GM20431 (cell line): ENCODE measurements around the gene UFC1.
"Not testable (repeated sequence)": the region's sequence is repeated elsewhere in the genome, so short reads cannot be mapped to it uniquely, and the experiment has no call there.

Experiments
- in situ Hi-C: fragments of 300-500 bp; cut with MseI, MboI; formaldehyde crosslinking; loops from one replicate; pipeline ENCODE4 v1.15.0; 2020; ENCODE audit warnings: low sequenced_read_pairs; ENCODE audit not compliant: unreplicated experiment

Gene UFC1

DNA sequence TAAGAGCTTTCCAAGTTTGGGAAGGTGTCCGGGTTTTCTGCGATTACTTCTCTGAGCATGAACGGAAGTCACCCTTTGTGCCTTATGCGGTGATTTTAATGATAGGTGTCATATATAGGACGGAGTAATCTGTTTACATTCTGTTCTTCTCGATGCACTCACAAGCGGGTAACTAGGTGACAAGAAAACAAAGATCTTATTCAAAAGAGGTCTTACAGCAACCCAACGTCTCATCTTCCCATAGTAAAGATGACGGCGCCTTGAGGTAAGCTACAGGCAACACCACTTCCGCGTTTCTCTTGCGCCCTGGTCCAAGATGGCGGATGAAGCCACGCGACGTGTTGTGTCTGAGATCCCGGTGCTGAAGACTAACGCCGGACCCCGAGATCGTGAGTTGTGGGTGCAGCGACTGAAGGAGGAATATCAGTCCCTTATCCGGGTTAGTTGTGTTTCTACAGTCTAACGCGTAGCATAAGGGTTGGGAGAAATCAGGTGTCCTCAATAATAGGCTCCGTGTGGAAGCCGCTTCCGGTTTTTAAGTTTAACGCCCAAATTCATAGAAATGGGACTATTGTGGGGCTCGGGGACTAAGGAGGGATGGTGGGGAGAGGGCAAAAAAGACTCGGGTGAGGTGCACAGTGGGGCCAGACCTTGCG lies at the start of gene UFC1:
TSS of gene UFC1 (plus strand) at position 297 of the 656 bp plus-strand sequence. CDS start at position 317, 20 bp downstream.
- in situ Hi-C loops: no loop called here

DNA sequence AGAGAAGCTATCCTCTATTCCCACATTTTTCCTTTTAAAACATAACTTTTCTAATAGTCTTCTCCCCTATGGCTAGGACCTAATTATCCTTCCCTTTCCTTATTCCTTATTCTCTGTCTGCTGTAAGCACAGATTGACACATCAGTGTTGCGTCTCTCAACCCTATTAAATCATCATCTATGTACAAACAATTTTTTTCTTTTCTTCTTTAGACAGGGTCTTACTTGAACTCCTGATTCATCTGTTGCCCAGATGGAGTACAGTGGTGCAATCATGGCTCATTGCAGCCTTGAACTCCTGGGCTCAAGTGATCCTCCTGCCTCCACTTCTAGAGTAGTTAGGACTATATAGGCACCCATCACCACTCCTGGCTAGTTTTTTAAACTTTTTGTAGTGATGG lies 47.3 kb upstream of the UFC1 start:
- in situ Hi-C loops: no loop called here

DNA sequence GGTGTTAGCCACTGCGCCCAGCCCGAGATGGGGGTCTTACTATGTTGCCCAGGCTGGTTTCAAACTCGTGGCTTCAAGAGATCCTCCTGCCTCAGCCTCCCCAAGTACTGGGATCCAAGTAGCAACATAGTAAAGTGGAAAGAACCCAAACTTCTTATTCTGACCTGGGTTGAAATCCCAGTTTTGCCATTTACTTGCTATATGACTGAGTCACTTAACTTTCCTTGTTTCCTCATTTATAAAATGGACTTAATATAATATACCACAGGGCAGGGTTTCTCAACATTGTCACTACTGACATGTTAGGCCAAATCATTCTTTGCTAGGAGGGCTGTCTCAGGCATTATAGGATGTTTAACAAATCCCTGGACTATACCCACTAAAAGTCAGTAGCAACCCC lies 42.7 kb upstream of the UFC1 start:
- in situ Hi-C loops: no loop called here

DNA sequence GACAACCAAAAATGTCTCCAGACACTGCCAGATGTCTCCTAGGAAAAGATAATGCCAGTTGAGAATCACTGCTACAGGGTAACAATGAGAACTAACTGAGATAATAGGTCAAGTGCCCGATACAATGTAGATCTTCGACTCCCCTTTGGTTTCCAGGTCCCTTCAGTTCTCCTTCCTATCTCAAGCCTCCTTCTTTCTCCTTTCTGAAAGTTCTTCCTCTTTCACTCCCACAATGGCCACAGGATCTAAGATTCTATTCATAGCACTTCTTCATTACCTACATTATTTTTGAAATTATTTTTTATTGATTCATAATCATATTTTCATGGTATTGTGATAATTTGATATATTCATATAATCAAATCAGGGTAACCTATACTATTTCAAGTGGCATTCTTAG lies 42.3 kb upstream of the UFC1 start:
- in situ Hi-C loops: no loop called here

DNA sequence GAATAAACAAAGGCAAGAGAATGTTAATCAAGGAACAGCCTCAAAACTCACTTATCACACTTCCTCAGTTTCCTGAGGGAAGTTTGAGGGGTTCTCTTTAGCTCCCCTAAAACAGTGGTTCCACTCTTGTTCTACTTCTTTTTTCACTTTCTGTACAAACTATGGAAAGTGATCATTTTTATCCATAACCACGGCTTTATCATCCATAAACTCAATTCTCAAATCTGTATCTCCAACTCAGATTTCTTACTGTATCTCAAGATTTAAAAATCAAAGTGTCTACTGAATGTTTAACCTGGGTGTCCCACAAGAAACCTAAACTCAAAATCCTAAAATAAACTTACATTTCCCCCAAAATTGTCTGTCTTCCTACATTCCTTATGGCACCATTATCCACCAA lies 39.9 kb upstream of the UFC1 start:
- in situ Hi-C loops: no loop called here

DNA sequence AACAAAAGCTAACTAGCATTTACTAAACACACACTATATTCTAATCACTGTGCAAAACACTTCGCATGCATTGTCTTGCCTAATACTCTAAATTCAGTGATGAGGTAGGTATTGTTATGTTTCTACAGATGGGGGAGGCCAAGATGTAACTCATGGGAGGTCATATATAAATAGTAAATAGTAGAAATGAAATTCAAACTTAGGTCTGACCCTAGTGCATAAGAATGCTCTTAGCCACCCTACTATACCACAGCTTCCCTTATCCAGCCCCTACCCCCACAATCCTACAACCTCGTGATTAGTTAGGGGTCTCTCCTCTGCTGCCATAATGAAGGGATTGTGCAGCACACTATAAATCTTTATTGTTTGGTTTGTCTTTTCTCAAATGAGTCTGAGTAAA lies 39.2 kb upstream of the UFC1 start:
- in situ Hi-C loops: no loop called here

DNA sequence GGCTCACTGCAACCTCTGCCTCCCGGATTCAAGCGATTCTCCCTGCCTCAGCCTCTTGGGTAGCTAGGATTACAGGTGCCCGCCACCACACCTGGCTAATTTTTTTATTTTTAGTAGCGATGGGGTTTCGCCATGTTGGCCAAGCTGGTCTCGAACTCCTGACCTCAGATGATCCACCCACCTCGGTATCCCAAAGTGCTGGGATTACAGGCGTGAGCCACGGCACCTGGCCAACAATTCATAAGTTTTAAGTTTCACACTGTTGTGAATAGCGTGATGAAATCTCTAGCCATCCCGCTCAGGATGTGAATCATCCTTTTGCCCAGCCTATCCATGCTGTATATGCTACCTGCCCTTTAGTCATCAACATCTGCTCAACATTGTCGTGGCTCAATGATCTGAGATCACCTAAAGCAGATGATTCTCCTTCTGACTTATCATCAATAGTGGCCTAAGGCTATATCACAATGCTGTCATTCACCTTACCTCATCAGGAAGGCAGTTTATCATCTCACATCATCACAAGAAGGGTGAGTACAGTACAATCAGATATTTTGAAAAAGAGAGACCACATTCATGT lies 38.6 kb upstream of the UFC1 start:
- in situ Hi-C loops: no loop called here

DNA sequence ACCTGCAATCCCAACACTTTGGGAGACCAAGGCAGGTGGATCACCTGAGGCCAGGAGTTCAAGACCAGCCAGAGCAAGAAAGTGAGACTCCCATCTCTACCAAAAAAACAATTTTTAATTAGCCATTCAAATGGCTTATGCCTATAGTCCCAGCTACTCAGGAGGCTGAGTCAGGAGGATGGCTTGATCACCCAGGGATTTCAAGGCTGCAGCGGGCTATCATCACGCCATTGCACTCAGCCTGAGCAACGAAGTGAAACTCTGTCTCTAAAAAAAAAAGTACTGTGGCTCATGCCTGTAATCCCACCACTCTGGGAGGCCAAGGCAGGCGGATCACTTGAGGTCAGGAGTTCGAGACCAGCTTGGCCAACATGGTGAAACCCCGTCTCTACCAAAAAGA lies 37.8 kb upstream of the UFC1 start:
- in situ Hi-C loops: not testable (repeated sequence)

DNA sequence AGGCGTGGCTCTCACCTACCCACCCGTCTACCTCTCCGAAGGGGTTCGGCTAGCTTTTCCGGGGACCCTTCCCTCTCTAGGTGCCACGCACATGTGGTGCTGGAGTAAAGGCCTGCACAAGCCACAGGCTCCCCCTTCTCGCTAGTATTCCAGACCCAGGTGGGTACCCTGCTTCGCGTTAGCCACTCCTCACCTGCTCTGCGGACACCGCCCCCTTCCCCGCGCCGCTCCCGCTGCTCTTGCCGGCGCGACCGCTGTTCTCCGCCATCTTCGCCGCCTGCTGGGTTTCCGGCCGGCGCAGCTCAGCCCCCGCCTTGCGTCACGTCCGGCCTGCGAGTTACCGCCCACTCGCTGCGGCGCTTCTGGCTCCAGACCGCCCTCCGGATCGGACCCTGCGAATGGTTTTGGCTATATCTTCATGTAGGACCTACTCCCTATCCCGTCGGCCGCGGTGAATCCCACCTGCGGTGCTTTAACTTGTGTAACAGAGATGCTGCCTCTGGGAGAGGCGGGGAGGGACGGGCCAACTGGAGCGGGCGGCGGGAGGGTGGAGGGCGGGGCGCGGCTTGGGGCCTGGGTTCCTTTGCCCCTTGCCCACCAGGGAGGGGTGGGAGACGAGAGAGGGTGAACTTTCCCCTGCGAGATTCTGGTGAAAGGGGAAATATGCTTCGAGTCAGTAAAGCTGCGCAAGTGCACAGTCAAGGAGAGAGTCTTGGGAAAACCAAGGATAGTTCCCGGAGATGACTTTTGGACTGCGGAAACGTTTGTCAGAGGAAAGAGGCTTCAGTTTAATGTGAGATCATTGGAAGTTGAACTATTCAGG lies 35.8 kb upstream of the UFC1 start, which contains the start of the genes NIT1 and PFDN2:
TSS of gene NIT1 (plus strand) at position 347 of the 823 bp plus-strand sequence. CDS start at position 419, 72 bp downstream.
TSS of gene PFDN2 (minus strand) at position 279 of the 823 bp plus-strand sequence. CDS start at position 268, 11 bp downstream.
- in situ Hi-C loops: no loop called here

DNA sequence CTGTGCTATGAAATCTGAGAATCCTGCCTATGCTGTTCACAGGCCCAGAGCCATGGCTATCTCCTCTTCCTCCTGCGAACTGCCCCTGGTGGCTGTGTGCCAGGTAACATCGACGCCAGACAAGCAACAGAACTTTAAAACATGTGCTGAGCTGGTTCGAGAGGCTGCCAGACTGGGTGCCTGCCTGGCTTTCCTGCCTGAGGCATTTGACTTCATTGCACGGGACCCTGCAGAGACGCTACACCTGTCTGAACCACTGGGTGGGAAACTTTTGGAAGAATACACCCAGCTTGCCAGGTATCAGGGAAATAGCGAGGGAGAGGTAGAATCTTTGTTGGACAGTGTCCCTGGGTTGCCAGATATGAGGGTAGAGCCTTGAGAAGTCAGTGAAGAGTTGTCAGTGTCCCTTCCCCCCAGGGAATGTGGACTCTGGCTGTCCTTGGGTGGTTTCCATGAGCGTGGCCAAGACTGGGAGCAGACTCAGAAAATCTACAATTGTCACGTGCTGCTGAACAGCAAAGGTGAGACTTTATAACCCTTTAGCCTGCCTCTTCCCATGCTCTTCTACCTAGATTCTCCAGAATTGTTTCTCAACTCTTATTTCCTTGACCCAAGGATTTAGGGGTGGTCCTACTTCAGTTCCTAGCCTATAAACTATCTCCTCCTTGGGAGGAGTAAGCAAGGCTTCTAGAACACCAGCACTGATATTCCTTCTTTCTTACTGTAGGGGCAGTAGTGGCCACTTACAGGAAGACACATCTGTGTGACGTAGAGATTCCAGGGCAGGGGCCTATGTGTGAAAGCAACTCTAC lies 34.5 kb upstream of the UFC1 start:
- in situ Hi-C loops: no loop called here

DNA sequence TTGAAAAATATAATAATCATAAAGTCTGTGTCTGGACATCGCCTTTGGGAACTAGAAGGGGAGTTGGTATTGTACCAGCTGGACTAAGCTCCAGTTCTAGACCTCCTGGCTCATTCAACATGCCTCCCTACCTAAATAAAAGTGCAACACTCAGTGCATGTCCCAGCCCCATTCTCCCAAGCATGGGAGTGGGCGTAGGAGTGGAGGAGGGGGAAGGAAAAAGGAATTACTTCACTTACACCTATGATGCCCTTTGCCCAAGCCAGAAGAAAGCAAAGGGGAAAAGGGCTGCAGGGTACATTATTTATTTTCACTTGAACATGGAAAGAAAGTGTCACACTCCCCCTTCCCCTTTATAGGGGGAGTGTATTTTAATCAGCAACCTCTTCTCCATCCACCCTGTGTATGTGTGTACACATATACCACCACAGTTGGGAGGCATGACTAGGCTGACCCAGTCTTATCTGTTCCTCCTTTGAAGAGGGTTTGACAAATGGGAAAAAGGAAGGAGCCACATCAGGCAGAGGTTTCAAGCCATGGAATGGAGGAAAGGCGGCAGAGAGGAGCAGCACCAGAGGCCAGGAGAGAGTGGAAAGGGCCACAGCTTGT lies 32.6 kb upstream of the UFC1 start:
- in situ Hi-C loops: no loop called here

DNA sequence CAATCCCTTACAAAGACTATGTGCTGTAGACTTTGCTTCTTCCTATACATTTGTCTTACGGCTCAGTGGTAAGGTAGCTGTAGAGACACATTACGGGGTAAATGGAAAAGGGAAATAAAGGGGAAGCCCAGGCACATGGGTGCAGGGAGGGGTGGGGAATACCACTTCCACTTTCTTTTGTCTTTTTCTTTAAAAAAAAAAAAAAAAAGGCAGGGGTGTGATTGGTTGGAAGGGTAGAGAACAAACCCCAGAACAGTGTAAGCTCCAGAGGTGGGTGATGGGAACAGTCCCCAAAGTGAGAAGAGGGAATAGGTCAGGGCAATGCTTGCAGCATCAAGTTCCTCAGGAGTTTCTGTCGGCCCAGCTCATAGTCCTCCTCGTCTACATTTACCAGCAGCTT lies 31.9 kb upstream of the UFC1 start:
- in situ Hi-C loops: no loop called here

DNA sequence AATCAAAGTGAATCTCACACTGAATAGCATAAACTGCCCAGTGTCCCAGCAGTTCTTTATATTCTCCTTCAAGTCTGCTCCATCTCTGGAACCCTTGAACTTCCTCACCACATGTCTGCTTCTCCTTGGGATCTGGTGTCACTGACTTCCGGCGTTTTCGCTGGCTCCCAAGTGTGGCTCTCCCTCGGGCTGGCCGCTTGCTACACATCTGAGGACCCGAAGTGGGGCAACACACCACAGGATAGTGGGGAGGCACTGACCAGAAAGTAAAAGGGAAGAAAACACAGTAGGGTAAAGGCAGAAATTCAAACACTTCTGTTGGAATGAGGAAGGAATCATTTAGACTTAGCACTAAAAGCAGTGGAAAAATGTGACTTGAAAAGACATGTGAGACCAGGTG lies 30.8 kb upstream of the UFC1 start:
- in situ Hi-C loops: no loop called here

DNA sequence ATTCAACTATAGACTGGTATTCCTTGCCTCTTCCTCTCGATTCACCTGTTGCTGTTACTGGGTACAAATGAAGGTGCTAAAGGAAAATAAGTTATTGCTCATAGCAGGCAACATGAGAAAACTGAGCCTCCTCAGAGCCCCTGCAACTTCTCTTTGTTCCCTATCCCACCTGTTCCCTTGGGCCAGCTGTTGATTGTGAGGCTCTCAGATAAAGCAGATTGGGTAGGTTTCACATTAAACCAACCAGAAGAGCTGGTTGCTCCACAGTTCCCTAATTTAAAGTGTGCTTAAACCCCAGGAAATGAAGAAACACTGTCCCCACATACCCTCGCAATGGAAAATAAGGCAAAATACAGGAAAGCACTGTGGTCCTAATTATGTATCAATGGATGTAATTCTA lies 26.1 kb upstream of the UFC1 start:
- in situ Hi-C loops: no loop called here

DNA sequence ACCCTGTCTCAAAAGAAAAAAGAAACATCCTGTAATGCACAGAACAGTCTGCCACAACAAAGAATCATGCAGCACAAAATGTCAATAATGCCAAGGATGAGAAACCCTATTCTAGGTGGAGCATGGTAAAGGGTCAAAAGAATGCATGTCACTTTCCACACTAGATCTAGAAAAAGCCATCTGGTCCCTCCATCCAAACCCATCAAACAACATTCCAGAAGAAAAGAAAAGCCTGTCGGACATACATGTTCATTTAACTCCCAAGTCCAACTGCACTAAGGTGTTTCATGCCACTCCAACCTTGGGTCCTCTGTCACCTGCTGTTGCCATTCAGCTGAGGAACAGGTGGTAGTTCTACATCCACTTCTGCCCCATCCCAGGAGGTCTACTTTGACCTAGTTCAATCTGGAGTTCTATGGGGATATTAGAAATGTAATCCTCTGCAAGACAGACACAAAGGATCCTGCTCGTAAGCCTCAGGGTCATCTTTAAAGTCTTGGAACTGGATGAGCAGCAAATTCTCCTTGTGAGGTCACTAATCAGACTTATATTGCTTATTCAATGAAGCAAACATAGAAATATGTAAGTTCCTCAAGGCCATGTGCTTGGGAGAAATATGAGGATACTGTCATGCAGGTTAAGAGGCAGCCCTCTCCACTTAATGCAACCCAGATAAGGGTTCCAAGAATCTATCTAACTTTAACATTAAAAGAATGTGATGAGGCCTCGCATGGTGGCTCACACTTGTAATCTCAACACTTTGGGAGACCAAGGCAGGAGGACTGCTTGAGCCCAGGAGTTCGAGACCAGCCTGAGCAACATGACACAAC lies 25.0 kb upstream of the UFC1 start:
- in situ Hi-C loops: no loop called here

DNA sequence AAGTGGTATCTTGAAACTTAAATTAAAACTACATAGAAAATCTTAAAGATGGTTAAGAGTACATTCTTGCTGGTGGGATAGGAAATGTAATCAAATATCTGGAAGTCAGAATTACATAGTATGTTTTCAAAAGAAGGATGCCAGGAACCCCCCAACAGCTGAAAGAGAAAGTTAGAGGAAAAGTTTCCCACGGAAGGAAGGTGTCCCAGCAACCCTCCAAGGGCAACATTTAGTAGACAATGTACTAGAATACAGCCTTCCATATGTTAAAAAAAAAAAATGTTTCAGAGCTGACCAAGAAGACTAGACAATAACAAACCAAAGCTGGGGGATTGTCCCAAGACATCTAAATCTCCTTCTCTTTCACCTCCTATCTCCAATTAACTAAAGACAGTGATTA lies 23.5 kb upstream of the UFC1 start:
- in situ Hi-C loops: no loop called here

DNA sequence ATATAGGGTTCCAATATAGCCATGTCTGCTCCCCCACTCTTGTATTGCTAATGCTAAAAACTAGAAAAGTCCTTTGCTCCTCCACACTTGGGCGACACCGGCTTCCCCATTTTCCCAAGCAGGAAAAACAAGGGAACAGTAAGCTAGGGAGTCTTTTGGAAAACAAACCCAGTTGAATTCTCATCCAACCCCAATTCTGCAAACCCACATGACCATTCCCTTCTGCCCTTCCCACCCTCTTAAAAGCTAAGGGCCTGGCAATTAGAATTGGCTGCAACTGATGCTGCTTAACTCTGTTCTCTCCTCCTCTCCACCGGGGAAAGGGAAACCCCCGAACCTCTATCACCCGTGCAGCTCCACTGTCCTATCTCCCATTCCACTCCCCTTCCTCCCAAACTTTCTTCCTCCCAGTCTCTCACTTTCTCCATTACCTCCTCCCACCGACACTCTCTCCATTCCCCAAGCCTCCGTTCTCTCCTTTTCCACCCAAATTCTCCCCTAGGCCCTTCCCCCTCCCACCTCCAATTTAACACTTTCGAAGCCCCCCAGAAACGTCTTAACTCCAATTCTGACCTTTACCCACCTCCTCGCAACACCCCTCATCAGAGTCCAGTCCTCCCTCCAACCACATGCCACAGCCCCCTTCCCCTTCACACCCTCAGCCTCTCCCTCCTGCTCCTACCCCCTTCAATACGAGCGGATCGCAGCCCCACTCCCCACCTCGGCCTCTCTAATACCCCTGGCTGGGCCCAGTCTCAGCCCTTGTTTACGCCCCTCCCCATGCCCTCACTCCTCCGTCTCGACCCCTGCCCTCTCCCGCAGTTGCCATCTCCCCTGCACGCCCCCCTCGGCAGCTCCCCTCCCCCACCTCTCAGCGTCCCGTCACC lies 22.0 kb upstream of the UFC1 start:
- in situ Hi-C loops: no loop called here
